Measurements from ENCODE around the gene DCLK1. TPM values are rescaled to one million over a fixed set of nuclear protein-coding genes. Genes with fewer than 3 reads are reported as not detected.

The DCLK1 gene
- total and polyA plus RNA-seq, 10 of the 15 experiments (the other 5 are each of a cell fraction or from before 2014, with no cell fraction given), result not detected

DNA sequence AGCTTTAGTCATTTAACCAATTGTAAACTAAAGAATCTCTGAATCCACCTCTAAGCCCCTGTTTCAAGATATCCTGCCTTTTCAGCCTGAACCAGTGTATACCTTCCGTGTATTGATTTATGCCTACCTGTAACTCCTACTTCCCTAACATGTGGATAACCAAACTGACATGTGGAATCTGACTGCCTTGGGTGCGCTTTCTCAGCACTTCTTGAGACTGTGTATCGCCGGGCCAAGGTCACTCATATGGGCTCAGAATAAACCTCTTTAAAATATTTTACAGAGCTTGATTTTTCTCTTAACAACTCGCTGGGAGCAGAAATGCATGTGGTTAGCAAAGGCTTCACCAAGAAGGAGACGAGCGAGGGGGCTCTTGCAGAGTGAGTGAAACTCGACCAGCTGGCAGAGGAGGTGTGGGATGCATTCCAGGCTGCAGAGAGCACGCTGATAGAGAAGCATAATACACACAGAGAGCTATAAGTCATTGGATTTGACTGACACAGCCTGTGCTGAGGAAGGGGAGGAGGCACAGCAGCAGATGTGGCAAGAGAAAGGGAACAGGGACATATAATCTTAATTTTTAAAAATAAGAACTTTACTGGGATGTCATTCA lies 386.5 kb downstream of the DCLK1 start:
- Histone ChIP-seq H3K4me3 (no peak overlapping the region), H3K27me3 (replicated peaks in 1 of 2; ENCODE audit: control insufficient read depth in 2 of 2, insufficient read depth in 2 of 2, low read length in 1 of 2) (no peaks in the 10 kb centered on the region), H3K9ac (ENCODE audit: control insufficient read depth, insufficient read depth, low read length) (no peak overlapping the region), H3K9me3 (replicated peaks; ENCODE audit: control insufficient read depth, insufficient read depth, low read length) (peaks cover 2% of the 10 kb centered on the region; the same call in 1 of the 3 replicates), H4K20me1 (ENCODE audit: control insufficient read depth, insufficient read depth) (no peaks in the 10 kb centered on the region), H2AFZ (ENCODE audit: control insufficient read depth, low read depth, low read length) (no peak overlapping the region), H3K4me2 (ENCODE audit: control insufficient read depth, insufficient read depth) (no peak overlapping the region), H3K36me3 (ENCODE audit: control insufficient read depth in 2 of 2, insufficient read depth in 2 of 2, low read length in 1 of 2) (no peaks in the 10 kb centered on the region), H3K4me1 (ENCODE audit: control insufficient read depth, insufficient read depth, low read length) (no peaks in the 10 kb centered on the region), H3K79me2 (ENCODE audit: control insufficient read depth, insufficient read depth, low read length) (no peaks in the 10 kb centered on the region), H3K27ac (ENCODE audit: control insufficient read depth, insufficient read depth) (no peak overlapping the region)
- no TSS peak for BruUV-seq (replicated peaks)
- in situ Hi-C loops (cut with MboI) (no loop called here), intact Hi-C loops (cut with micrococcal nuclease; ENCODE audit: unreplicated experiment) (no loop called here)
- SMC1A ChIA-PET (ENCODE audit: uncharacterized antibody, unreplicated experiment), result no interaction called here
- FAIRE-seq (no peak), ATAC-seq (no peak), DNase-seq (ENCODE audit: low read depth, low spot score) (no peak)
- 12% methylated on average over 9 of the region's 9 CpGs for WGBS (ENCODE audit: insufficient coverage, insufficient replicate concordance, low lambda C conversion rate, missing lambda C conversion rate)
- RAD21 ChIA-PET (ENCODE audit: unreplicated experiment), result no interaction called here
- POLR2A ChIA-PET, result no interaction called here
- CTCF ChIA-PET, result no interaction called here
- TF ChIP-seq SMC3 (IDR thresholded peaks at IDR 0.05; ENCODE audit: borderline replicate concordance, low read length) (no peak), YBX1 (IDR thresholded peaks at IDR 0.05) (no peak), PAX5 (IDR thresholded peaks at IDR 0.05; ENCODE audit: borderline replicate concordance, low read depth, low read length) (no peak), CREM (IDR thresholded peaks at IDR 0.05; ENCODE audit: low read depth) (no peak), MYB (IDR thresholded peaks at IDR 0.05; ENCODE audit: borderline replicate concordance, low read depth, low read length) (no peak), STAT1 (conservative IDR thresholded peaks at IDR 0.05) (no peak), ZNF24 (IDR thresholded peaks at IDR 0.05) (no peak), FOXK2 (IDR thresholded peaks at IDR 0.05) (no peak)
- TF ChIP-seq, protein P1, sequence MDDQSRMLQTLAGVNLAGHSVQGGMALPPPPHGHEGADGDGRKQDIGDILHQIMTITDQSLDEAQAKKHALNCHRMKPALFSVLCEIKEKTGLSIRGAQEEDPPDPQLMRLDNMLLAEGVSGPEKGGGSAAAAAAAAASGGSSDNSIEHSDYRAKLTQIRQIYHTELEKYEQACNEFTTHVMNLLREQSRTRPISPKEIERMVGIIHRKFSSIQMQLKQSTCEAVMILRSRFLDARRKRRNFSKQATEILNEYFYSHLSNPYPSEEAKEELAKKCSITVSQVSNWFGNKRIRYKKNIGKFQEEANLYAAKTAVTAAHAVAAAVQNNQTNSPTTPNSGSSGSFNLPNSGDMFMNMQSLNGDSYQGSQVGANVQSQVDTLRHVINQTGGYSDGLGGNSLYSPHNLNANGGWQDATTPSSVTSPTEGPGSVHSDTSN (IDR thresholded peaks at IDR 0.05; ENCODE audit: insufficient replicate concordance, low read depth, low read length), result no peak
- TF ChIP-seq, protein P2, sequence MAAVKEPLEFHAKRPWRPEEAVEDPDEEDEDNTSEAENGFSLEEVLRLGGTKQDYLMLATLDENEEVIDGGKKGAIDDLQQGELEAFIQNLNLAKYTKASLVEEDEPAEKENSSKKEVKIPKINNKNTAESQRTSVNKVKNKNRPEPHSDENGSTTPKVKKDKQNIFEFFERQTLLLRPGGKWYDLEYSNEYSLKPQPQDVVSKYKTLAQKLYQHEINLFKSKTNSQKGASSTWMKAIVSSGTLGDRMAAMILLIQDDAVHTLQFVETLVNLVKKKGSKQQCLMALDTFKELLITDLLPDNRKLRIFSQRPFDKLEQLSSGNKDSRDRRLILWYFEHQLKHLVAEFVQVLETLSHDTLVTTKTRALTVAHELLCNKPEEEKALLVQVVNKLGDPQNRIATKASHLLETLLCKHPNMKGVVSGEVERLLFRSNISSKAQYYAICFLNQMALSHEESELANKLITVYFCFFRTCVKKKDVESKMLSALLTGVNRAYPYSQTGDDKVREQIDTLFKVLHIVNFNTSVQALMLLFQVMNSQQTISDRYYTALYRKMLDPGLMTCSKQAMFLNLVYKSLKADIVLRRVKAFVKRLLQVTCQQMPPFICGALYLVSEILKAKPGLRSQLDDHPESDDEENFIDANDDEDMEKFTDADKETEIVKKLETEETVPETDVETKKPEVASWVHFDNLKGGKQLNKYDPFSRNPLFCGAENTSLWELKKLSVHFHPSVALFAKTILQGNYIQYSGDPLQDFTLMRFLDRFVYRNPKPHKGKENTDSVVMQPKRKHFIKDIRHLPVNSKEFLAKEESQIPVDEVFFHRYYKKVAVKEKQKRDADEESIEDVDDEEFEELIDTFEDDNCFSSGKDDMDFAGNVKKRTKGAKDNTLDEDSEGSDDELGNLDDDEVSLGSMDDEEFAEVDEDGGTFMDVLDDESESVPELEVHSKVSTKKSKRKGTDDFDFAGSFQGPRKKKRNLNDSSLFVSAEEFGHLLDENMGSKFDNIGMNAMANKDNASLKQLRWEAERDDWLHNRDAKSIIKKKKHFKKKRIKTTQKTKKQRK (IDR thresholded peaks at IDR 0.05; ENCODE audit: low read depth, low read length), result no peak
